Vagina (tissue), 2 donors: ENCODE measurements around the gene DLEC1.

ENCODE experiments used
- POLR2A ChIP-seq, 2 donors: fragments of 450-650 bp; IDR thresholded peaks; one replicate each; pipeline ENCODE4 v1.6.1; 2017; ENCODE audit warnings: antibody characterized with exemption in 2 of 2, mild to moderate bottlenecking in 2 of 2, moderate library complexity in 2 of 2
- TF ChIP-seq, protein P1 (sequence below), 3 experiments: fragments of 450-650 bp in 2 of 3; fragments of 200-600 bp in 1 of 3; sonication (generic) in 1 of 3; IDR thresholded peaks; one replicate each; pipeline ENCODE4 v1.5.1; 2017 to 2019; ENCODE audit warnings: antibody characterized with exemption in 3 of 3, mild to moderate bottlenecking in 2 of 3, moderate library complexity in 2 of 3

DNA sequence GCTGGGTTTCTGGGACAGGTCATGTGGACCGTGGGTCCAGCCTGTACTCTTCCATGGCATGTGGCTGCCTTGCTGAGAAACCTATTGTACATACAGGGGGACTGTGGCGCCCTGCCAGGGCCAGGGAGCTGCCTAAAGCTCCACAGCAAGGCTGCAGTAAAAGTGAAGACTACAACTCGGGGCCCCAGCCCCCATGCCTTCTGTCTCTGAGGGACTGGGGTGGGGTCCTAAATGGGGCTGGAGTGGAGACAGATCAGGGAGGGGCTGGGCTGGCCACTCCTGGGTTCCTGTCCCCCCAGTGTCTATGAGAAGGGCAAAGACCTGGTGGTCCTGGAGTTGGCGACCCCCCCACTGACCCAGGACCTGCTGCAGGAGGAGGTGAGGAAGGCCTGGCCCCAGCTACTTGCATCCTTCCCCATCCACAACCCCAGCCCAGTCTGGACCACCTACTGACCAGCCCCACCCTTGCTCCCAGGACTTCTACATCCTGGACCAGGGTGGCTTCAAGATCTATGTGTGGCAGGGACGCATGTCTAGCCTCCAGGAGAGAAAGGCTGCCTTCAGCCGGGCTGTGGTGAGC is 41.1 kb upstream of the DLEC1 start:
- TF ChIP-seq, protein P1, sequence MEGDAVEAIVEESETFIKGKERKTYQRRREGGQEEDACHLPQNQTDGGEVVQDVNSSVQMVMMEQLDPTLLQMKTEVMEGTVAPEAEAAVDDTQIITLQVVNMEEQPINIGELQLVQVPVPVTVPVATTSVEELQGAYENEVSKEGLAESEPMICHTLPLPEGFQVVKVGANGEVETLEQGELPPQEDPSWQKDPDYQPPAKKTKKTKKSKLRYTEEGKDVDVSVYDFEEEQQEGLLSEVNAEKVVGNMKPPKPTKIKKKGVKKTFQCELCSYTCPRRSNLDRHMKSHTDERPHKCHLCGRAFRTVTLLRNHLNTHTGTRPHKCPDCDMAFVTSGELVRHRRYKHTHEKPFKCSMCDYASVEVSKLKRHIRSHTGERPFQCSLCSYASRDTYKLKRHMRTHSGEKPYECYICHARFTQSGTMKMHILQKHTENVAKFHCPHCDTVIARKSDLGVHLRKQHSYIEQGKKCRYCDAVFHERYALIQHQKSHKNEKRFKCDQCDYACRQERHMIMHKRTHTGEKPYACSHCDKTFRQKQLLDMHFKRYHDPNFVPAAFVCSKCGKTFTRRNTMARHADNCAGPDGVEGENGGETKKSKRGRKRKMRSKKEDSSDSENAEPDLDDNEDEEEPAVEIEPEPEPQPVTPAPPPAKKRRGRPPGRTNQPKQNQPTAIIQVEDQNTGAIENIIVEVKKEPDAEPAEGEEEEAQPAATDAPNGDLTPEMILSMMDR (IDR thresholded peaks at IDR 0.05), result no peak
- no peak for TF ChIP-seq POLR2A (IDR thresholded peaks at IDR 0.05)
